RWPE2 (cell line): ENCODE measurements around the gene KDM6A.
"Not testable (repeated sequence)": the region's sequence is repeated elsewhere in the genome, so short reads cannot be mapped to it uniquely, and the experiment has no call there.

Source experiments
- ATAC-seq: fragments of 200-7000 bp; cut with Tn5 transposase; 3 replicates; pipeline ENCODE4 v1.9.1; 2021; ENCODE audit warnings: low read depth
- DNase-seq: peaks from one replicate; pipeline ENCODE4 v3.0.0-alpha.2; 2020; ENCODE audit warnings: low spot score
- H3K27ac ChIP-seq: fragments of 450-650 bp; 2 replicates; pipeline ENCODE4 v1.5.1; 2017; ENCODE audit warnings: mild to moderate bottlenecking; ENCODE audit not compliant: poor library complexity, severe bottlenecking
- H3K27me3 ChIP-seq: fragments of 250-450 bp; sonication (Bioruptor Pico); 2 replicates; pipeline ENCODE4 v1.5.1; 2021; ENCODE audit warnings: mild to moderate bottlenecking, moderate library complexity; ENCODE audit not compliant: insufficient read depth, poor library complexity, severe bottlenecking
- H3K36me3 ChIP-seq: fragments of 250-450 bp; sonication (Bioruptor Pico); 2 replicates; pipeline ENCODE4 v1.5.1; 2020; ENCODE audit warnings: low read depth, mild to moderate bottlenecking, moderate library complexity
- H3K4me1 ChIP-seq: fragments of 250-450 bp; sonication (Bioruptor Pico); 2 replicates; pipeline ENCODE4 v1.5.1; 2021; ENCODE audit warnings: mild to moderate bottlenecking, moderate library complexity; ENCODE audit not compliant: insufficient read depth, poor library complexity, severe bottlenecking
- H3K4me3 ChIP-seq: fragments of 250-450 bp; sonication (Bioruptor Pico); 2 replicates; pipeline ENCODE4 v1.5.1; 2021; ENCODE audit warnings: mild to moderate bottlenecking, moderate library complexity; ENCODE audit not compliant: severe bottlenecking
- H3K9me3 ChIP-seq: fragments of 250-450 bp; sonication (Bioruptor Pico); 2 replicates; pipeline ENCODE4 v1.5.1; 2021; ENCODE audit warnings: mild to moderate bottlenecking, moderate library complexity; ENCODE audit not compliant: severe bottlenecking
- CTCF ChIP-seq: fragments of 450-650 bp; IDR thresholded peaks from one replicate; pipeline ENCODE4 v1.5.1; 2017; ENCODE audit warnings: mild to moderate bottlenecking, moderate library complexity; ENCODE audit not compliant: poor library complexity, severe bottlenecking

KDM6A gene

GRCh38 chrX:44949125-44949524 lies 76.1 kb downstream of the KDM6A start:
- DNase-seq (no peak), ATAC-seq (no peak)
- TF ChIP-seq CTCF, result no peak
- Histone ChIP-seq H3K4me3 (no peak overlapping the region), H3K4me1 (peaks cover 13% of the 10 kb centered on the region), H3K36me3 (no peaks in the 10 kb centered on the region), H3K27me3 (no peaks in the 10 kb centered on the region), H3K9me3 (peaks cover 6% of the 10 kb centered on the region), H3K27ac (no peak overlapping the region)

DNA sequence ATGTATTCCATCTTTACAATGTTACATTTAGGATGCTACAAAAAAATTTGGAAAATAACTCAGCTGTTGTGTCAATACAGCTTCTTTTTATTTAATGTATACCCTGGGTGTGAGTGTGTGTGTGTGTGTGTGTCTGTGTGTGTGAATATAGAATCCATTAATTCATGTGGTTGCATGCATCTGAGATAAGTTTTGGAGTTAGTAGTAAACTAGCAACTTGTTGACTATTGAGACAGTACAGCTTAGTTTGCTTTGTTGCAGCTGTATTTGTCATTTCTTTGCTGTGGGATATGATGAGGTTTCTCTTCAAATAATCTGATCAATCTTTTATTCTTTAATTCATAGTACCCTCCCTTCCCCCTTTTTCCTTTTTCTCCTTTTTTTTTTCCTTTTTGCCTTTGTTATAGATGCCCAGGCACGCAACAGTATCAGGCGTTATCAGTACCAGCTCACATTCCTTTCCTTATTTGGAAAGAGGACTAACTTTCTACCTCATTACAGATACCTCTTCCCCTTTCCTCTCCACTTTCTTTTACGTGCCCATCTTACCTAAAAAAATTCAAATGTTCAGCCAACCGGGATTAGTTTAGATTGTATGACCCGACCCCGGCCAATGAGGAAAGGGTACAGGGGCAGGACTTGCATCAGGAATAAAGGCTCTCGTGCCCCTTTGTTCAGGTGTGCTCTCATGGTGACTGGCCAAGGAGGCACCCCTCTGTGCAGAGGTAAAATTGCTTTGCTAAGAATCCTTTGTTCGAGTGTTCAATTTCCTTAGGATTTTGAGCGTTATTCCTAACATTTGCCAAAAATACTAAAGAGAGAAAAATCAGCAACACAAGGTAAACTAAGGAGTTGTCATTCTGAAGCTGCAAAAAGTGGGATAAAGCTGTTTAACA lies 77.7 kb downstream of the KDM6A start:
- not testable (repeated sequence) for H3K9me3 ChIP-seq, DNase-seq, H3K36me3 ChIP-seq, H3K27me3 ChIP-seq
- H3K27ac ChIP-seq, result peak overlapping the region; percentile 49
- peaks cover 16% of the 10 kb centered on the region for H3K4me1 ChIP-seq
- peak; percentile 17; the same call in 1 of the 3 replicates for ATAC-seq
- H3K4me3 ChIP-seq, result peak overlapping the region; percentile 30

DNA sequence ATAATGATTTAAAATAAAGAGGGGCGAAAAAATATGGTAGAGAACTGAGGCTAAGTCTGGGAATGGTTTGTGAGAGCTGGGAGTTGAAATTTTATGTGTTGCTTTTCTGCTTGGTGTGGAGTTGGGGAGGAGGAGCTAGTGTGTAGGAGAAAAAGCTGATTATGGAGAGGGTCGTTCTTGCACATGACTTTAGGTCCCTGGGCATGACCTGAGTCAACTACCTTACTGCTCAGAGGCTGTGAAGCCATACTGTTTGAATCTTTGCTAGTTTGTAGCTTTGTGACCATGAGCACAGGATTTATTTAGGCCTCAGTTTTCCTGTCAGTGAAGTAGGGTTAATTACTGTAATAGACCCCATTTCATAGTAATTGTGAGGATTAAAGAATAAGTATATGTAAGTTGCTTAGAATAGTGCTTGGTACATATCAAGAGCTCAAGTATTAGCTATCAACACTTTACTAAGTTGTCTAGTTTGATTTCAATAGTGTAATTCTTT lies 78.6 kb downstream of the KDM6A start:
- H3K4me1 ChIP-seq, result peaks cover 16% of the 10 kb centered on the region
- no peak for TF ChIP-seq CTCF
- H3K9me3 ChIP-seq, result peaks cover 3% of the 10 kb centered on the region
- ATAC-seq (no peak; the same call in 2 of the 3 replicates), DNase-seq (no peak)
- H3K27me3 ChIP-seq, result no peaks in the 10 kb centered on the region
- peak overlapping the region; percentile 49 for H3K27ac ChIP-seq
- H3K36me3 ChIP-seq, result no peaks in the 10 kb centered on the region
- H3K4me3 ChIP-seq, result peak overlapping the region; percentile 30

DNA sequence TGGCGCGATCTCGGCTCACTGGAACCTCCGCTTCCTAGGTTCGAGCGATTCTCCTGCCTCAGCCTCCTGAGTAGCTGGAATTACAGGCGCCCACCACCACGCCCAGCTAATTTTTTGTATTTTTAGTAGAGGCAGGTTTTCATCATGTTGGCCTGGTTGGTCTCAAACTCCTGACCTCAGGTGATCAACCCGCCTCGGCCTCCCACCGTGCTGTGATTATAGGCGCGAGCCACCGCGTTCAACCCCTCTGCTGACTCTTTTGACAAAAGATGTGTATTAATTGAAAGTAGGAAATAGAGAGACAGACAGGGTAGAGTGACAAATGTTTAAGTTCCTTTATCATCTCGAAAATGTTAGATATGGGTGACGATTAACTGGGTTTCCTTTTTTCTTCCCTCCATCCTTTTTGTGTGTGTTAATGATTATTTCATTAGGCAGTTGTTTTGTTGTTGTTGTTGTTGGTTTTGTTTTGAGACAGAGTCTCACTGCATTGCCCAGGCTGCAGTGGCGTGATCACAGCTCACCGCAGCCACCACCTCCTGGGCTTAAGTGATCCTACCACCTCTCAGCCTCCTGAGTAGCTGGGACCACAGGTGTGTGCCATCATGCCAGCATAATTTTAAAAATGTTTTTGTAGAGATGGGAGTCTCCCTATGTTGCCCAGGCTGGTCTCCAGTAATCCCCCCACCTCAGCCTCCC lies 79.5 kb downstream of the KDM6A start:
- Histone ChIP-seq H3K27ac (no peak overlapping the region), H3K4me3 (no peak overlapping the region), H3K27me3 (no peaks in the 10 kb centered on the region), H3K4me1 (peaks cover 16% of the 10 kb centered on the region), H3K36me3 (no peaks in the 10 kb centered on the region), H3K9me3 (no peaks in the 10 kb centered on the region)
- DNase-seq (no peak), ATAC-seq (no peak)
- no peak for TF ChIP-seq CTCF

DNA sequence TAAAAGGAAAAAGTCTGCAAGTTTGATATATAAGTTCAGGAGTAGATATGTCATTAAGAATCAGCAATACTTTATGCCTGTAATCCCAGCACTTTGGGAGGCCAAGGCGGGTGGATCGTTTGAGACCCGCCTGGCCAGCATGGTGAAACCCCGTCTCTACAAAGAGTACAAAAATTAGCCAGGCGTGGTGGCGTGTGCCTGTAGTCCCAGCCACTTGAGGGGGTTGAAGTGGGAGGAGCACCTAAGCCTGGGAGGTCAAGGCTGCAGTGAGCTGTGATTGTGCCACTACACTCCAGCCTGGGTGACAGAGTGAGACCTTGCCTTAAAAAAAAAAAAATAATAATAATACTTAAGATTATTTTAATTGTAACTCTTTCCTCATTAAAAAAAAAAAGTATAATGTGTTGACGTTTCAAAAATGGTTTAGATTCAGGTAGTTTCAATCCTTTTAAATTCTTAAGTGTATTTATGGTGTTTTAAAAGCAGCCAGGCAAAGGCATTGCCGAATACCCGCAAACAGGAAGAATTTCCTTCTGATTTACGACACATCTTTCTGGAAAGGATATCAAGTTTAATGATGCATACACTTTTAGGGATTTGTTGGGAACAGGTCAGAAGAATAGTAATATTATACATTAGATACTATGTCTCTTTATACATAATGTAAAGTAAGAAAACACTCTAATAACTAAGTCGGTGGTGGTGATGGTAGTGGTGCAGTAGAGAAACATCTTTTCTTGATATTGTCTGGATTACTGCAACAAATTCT lies 80.9 kb downstream of the KDM6A start:
- peaks cover 16% of the 10 kb centered on the region for H3K4me1 ChIP-seq
- DNase-seq (no peak), ATAC-seq (no peak)
- no peaks in the 10 kb centered on the region for H3K27me3 ChIP-seq
- H3K27ac ChIP-seq, result peak overlapping the region; percentile 11
- H3K9me3 ChIP-seq, result no peaks in the 10 kb centered on the region
- H3K36me3 ChIP-seq, result no peaks in the 10 kb centered on the region
- H3K4me3 ChIP-seq, result no peak overlapping the region
- TF ChIP-seq CTCF, result no peak
